CD4-positive, alpha-beta T cell treated with Interleukin-6 for 4 hours (primary cell): Measurements from ENCODE around the gene NUP62.

Experiments
- DNase-seq: peaks from one replicate; pipeline ENCODE4 v3.0.0-alpha.2; 2020; ENCODE audit warnings: mixed read lengths

NUP62 gene

DNA sequence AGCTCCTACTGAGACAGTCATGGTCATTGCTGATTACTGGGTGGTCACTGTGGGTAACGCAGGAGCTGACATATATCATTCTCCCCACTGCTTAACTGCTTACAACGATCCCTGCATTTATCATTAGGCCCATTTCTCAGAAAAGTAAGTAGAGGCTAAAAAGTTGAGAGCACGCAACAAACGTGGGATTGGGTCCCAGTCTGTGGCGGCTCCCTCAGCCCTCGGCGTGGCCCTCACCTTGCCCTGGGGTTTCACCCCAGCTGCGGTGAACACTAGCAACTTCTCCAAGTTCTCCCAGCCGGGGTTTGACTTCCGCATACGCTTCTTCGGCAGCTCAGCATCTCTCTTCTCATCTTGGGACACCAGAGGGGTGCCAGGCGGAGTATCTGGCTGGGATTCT is 64.4 kb downstream of the NUP62 start:
- no peak for DNase-seq

DNA sequence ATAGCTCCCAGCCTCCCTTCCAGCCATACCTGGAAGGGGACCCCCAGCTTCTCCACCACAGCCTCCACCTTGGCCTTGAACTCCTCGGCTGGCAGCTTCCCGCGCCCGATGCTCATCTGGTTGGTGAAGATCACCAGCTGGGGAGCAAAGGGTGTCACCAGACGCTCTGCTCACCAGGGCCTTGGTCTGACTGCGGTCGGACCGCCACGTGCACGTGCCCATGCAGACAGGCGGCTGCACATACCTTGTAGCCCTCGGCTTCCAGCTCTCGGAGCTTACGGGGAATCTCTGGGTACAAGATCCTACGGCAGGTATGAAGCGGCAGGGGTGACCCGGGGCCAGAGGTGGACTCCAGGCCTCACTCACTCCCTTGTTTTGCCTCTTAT is 65.4 kb downstream of the NUP62 start:
- DNase-seq, result no peak

DNA sequence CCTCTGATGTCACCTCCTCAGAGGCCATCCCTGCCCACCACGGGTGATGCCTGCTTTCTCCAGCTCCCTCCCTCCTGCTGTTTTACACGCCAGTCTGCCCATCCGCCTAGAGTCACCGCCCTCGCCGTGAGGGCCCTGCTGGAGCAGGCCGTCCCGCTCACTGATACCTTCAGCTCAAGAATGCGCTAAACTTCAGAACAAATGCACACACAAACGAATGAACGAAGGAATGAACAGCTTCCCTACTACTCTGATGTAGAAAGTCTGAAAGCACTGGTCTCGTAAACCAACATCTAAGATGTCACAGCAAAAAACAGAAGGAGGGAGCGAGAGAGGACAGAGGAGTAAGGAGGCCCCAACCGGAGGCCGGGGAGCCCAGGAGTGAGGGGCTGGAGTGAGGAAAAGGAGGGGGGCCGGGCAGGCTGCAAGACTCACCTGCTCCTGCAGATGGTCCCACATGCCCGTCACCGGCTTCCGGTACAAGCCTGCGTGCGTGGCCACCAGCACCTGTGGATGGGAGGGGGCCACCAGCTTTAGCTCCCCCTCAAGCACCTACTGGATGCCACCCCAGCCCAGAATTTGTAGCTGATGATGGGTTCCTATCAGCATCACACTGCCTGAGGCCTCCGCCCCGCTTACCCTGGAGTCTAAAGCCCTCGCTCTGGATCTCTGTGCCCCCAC is 65.9 kb downstream of the NUP62 start:
- DNase-seq, result no peak

DNA sequence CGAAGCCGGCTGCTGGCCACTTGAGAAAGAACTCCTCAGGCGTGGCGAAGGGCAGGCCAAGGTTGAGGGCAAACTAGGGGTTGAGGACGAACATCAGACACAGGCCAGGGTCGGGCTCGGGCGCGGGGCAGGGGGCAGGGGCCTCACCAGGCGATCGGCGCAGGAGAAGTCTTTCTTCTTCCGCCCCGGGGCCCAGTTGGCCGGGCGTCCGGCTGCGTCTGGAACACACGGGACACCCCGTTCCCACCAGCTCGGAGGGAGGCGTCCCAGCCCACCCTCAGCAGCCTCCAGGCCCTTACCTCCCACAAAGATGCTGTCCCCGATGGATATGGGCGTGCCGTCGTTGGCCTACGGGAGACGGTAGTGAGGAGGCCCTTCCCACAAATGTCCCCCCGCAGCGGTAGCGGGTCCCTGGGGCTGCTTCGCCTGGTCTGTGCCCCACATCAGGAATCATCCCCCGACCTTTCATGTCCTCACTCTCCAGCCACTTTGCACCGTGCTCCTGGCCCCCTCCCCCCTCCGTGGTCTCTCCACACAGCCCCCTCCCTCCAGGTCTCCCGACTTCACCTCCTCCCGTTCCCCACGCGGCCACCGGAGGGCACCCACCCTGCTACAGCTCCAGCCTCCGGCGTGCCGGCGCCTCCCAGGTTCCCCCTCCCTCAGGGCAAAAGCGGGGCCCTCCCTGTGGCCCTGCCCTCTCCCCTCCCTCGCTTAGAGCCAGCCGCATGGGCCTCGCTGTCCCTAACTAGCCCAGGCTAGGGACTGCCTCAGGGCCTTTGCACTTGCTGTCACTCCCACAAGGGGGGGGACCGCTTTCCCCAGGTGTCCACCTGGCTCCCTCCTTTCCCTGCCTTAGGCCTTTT is 66.7 kb downstream of the NUP62 start:
- DNase-seq, result no peak

DNA sequence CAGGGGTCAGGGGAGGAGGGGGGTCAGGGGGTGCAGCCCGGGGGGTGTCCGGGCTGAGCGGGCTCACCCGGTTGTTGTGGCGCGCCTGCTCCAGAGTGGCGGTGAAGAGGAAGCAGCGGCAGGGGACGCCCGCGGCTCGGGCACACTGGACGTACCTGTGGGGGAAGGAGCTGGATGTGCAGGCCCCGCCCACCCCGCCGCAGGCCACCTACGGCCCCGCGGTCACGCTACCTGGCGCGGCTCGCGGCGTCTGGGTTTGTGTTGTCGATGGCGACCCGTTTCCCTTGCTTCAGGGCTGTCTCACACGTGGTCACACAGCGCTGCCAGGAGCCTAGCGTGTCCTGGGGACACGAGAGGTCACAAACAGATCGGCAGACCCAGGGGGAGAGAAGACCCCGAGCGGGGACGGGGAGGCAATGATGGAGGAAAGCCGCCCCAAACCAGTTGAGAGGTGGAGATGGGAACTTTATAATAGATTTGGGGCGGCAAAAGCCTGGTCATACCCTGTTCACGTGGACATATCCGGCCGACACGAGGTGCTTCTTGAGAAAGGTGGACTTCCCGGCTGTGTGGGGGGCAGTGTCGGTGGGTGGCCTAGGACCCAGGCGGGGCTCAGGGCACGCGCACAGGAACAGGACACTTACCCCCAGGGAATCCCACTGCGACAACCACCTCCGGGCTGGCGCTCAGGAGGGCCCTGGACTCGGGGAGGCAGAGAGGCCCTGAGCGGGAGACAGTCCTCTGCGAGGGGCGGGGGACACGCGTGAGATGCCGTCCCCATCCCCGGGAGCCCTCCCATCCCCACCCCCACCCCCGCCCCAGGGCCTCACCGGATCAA is 67.5 kb downstream of the NUP62 start:
- DNase-seq, result no peak

DNA sequence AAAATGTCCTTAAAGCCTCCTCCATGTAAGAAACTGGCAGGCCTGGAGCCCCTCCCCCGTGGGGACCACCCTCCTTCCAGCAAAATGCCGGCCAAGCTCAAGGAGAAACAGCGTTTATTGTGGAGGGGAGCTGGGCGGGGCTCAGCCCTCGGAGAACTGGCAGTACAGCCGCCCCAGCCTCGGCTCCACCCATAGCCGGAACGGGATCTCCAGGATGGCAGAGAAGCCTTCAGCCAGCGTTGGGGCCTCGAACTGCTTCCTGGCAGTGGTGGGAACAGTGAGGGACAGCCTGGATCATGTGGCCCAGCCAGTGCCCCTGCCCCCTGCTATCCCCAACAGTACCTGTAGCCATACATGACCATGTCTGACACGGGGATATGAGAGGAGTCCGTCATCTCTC is 68.2 kb downstream of the NUP62 start:
- no peak for DNase-seq

DNA sequence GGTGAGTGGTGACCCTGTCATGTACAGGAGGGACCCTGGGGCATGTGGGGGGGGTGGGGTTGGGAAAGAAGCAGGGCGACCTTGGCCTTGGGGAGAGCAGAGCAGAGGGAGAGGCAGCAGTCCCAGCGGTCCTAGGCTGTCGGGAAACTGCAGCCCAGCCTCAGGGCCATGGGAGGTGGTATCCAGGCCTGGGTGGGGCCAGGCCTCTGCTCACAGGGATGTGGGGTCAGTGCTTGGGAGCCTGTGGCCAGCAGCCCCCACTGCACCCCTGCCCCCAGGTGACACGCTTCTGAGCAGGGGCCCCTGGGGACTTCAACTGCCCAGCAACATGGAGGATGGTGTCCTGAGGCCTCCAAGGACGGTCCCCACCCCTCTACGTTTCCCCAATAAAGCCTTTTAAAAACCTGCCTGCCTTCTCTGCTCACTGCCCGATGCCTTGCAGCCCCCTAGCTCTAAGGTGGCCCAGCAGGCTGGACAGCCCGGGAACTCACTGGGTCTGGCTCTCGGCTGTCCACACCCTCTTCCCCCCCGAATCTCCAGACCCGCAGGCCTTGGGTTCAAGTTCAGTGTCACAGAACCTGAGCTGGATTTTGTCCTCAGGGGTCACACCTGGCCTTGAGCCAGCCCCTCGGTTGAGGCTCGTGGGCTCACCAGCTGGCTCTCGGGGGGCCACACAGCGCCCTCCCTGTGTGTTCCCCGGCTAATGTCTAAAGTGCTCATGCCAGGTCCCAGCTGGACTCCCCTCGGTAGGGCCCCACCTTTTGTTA is 68.8 kb downstream of the NUP62 start:
- no peak for DNase-seq

DNA sequence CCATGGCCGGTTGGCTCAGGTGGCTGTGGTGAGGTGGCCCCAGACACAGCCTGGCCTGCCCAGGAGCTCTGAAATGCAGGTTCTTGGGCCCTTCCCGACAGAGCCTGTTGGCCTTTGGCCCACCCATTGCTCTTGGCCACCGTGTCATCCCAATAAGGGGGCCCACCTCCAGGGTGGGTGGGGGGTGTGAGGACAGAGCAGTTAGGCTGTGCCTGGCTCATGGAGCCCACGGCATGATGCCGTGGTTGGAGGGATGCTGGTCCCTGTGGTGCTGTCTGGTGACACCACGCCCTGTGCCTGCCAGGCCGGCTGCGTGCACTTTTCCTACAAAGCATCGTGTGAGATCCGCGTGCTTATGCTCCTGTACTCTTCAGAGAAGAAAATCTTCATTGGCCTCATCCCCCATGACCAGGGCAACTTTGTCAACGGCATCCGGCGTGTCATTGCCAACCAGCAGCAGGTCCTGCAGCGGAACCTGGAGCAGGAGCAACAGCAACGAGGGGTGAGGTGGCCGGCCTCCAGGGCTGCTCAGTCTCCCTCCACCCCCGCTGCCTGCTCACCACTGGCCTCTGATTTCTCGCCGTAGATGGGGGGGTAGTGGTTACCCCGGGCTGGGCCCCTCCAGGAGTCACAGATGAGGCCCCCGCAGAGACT is 69.5 kb downstream of the NUP62 start:
- DNase-seq, result peak; percentile 1

DNA sequence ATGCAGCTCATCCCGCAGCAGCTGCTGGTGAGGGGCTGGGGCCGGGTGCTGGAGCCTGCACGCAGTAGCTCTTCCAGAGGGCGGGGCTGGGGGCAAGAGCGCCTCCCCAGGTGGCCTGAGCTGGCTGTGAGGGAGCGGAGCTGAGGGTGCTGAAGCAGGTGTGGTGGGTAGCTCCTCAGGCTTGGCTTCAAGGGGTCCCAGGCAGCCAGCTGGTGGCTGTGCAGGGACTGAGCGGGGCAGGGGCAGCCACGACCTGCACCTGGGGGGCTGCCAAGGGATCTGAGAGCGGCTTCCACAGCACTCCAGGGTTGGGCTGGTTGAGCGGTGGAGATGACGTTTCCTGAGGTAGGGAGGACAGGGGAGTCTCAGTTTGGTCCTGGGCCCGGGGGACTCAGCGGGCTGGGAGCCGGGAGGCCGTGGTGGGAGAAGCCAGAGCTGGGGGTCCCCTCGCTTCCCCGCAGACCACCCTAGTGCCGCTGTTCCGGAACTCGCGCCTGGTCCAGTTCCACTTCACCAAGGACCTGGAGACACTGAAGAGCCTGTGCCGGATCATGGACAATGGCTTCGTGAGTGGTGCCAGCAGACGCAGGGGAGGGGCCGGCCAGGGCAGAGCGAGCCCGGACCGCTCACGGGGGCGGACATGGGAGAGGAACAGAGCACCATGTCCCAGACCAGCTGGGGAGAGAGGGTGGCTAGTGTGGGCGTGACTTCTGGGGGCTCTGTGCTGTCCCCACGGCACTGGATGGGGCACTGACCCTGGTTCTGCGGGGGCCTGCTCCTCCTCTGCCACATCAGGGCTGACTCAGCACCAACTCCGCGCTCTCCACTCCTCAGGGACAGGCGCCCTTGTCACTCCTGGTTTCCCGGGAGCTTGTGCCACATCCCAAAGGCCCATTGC is 71.0 kb downstream of the NUP62 start:
- peak; percentile 2 for DNase-seq

DNA sequence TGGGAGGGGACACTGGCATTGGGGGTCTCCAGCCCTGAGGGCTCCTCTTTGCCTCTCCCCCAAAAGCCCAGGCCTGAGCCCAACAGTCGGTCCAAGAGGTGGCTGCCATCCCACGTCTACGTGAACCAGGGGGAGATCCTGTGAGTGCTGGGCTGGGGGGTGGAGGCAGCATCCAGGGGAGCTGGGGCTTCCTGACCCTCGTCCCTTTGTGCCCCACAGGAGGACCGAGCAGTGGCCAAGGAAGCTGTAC is 71.5 kb downstream of the NUP62 start:
- DNase-seq, result no peak

DNA sequence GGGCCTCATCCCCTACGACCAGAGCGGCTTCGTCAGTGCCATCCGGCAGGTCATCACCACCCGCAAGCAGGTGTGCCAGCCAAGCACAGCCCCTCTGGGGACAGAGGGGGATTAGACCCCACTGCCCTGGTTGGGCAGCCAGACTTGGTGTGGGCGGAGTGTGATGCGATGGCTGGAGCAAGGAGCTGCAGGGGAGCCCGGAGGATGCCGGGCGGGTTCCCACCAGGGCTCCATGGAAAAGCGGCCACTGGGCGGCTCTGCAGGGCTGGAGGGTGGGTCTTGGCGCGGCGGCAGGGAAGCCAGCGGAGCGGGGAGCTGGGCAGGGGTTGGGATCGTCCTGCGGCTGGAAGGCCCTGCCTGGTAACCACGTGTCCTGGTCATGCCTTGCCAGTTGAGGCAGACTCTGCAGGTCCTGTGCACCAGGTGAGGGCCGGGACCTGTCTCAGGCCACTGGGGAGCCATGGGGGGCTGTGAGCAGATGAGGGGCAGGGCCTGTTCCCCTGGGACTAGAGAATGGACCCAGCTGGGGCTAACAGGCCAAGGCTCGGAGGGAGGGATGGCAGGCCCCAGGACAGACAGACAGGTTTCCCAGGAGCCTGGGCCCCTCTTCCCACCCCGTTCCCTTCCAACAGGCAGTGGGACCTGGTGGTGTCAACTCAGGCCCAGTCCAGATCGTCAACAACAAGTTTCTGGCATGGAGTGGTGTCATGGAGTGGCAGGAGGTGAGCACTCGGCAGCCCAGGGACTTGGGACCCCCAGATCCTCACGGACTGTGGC is 72.1 kb downstream of the NUP62 start:
- DNase-seq, result peak; percentile 1
